Left lung (tissue), 10 donors: ENCODE measurements around the gene ATP8A2. TPM values are rescaled to one million over a fixed set of nuclear protein-coding genes. Genes with fewer than 3 reads are reported as not detected.

Experiments used
- ATAC-seq: fragments of 200-7000 bp; cut with Tn5 transposase; one replicate; pipeline ENCODE4 v1.9.1; 2020; ENCODE audit warnings: moderate library complexity
- DNase-seq, 4 donors: peaks; one replicate each; pipeline ENCODE4 v3.0.0-alpha.2; 2013 to 2020
- H3K27ac ChIP-seq, 2 donors: fragments of 200-600 bp; sonication (generic) in 1 of 2; one replicate each; pipeline versions ENCODE4 v1.5.0 to v1.8.0; 2020 to 2021
- H3K27me3 ChIP-seq, 2 donors: fragments of 200-600 bp; sonication (generic) in 1 of 2; one replicate each; pipeline versions ENCODE4 v1.5.0 to v1.8.0; 2020 to 2021
- H3K36me3 ChIP-seq, 2 donors: fragments of 200-600 bp; sonication (generic) in 1 of 2; one replicate each; pipeline versions ENCODE4 v1.5.0 to v1.8.0; 2020 to 2021
- H3K4me1 ChIP-seq, 2 donors: fragments of 200-600 bp; one replicate each; pipeline ENCODE4 v1.8.0; 2021
- H3K4me3 ChIP-seq, 2 donors: fragments of 200-600 bp; sonication (generic) in 1 of 2; one replicate each; pipeline versions ENCODE4 v1.5.0 to v1.8.0; 2020 to 2021; ENCODE audit warnings: mild to moderate bottlenecking in 1 of 2
- H3K9me3 ChIP-seq, 2 donors: fragments of 200-600 bp; sonication (generic) in 1 of 2; one replicate each; pipeline versions ENCODE4 v1.5.0 to v1.8.0; 2020 to 2021
- CTCF ChIP-seq, 2 donors: fragments of 200-600 bp; sonication (generic) in 1 of 2; IDR thresholded peaks; one replicate each; pipeline versions ENCODE4 v1.5.0 to v1.8.0; 2021; ENCODE audit warnings: antibody characterized with exemption in 2 of 2
- intact Hi-C, 2 donors: fragments of 100-400 bp; cut with DNase I; formaldehyde crosslinking; loops; one replicate each; pipeline versions ENCODE4 v1.11.2 to v1.14.2; 2022
- polyA plus RNA-seq, 6 donors: library from polyadenylated mRNA; unstranded; fragments of 120-200 nt; gene quantifications; one replicate each; pipeline ENCODE4 v1.2.1, GENCODE V29; 2013; ENCODE audit not compliant: insufficient read length in 6 of 6
- total RNA-seq, 2 donors: library from RNA; stranded (reverse); fragmentation: NEBNext Ultra II Directional; extraction: Animal tissue kit (Norgen Biotek cat#: 25700); gene quantifications; one replicate each; pipeline ENCODE4 v1.2.1, GENCODE V29; 2021
- donor health status: DM: no; HTN: yes; CAD: no.
- donor health status: DM: no; HTN: no; CAD: no.

ATP8A2 gene
- total and polyA plus RNA-seq, 8 donors = 1.1 to 13.4 (median 9.6) TPM

- intact Hi-C loops = no loop called here
- no peaks in the 10 kb centered on the region for H3K9me3 ChIP-seq
- H3K4me3 ChIP-seq = no peak overlapping the region
- H3K27ac ChIP-seq = no peak overlapping the region
- DNase-seq (no peak), ATAC-seq (no peak)
- no peak for TF ChIP-seq CTCF (IDR thresholded peaks at IDR 0.05)
- H3K36me3 ChIP-seq = no peaks in the 10 kb centered on the region
- no peaks in the 10 kb centered on the region for H3K4me1 ChIP-seq
- peaks cover 0 to 3% of the 10 kb centered on the region in 2 donors for H3K27me3 ChIP-seq
These were observed 434.6 kb downstream of the ATP8A2 start for GRCh38 chr13:25806264-25806974.

- Histone ChIP-seq H3K27ac (no peak overlapping the region), H3K4me1 (no peaks in the 10 kb centered on the region), H3K9me3 (peaks cover 0 to 6% of the 10 kb centered on the region in 2 donors), H3K4me3 (no peak overlapping the region), H3K27me3 (no peaks in the 10 kb centered on the region), H3K36me3 (no peaks in the 10 kb centered on the region)
- ATAC-seq (no peak), DNase-seq (no peak)
- no peak for TF ChIP-seq CTCF (IDR thresholded peaks at IDR 0.05)
- intact Hi-C loops = no loop called here
These were observed 435.8 kb downstream of the ATP8A2 start for GRCh38 chr13:25807562-25807961.

GRCh38 chr13:25811506-25811905 is 439.7 kb downstream of the ATP8A2 start:
- no peak overlapping the region for H3K27ac ChIP-seq
- no peaks in the 10 kb centered on the region for H3K36me3 ChIP-seq
- no peak for TF ChIP-seq CTCF (IDR thresholded peaks at IDR 0.05)
- DNase-seq = no peak
- no peak overlapping the region for H3K4me3 ChIP-seq
- no peak for ATAC-seq
- H3K4me1 ChIP-seq = no peaks in the 10 kb centered on the region
- no peaks in the 10 kb centered on the region for H3K27me3 ChIP-seq
- peaks cover 0 to 6% of the 10 kb centered on the region in 2 donors for H3K9me3 ChIP-seq
- intact Hi-C loops = no loop called here

- peak; percentile 74 for ATAC-seq
- TF ChIP-seq CTCF (IDR thresholded peaks at IDR 0.05) = no peak
- Histone ChIP-seq H3K4me3 (no peak overlapping the region), H3K4me1 (no peaks in the 10 kb centered on the region), H3K9me3 (peaks cover 0 to 6% of the 10 kb centered on the region in 2 donors), H3K36me3 (no peaks in the 10 kb centered on the region), H3K27ac (no peak overlapping the region), H3K27me3 (no peaks in the 10 kb centered on the region)
- intact Hi-C loops = no loop called here
- peak in 1 of 4 donors; percentile 56 for DNase-seq
These were observed 444.5 kb downstream of the ATP8A2 start for GRCh38 chr13:25816239-25816638.

- Histone ChIP-seq H3K4me1 (no peaks in the 10 kb centered on the region), H3K4me3 (no peak overlapping the region), H3K36me3 (no peaks in the 10 kb centered on the region), H3K9me3 (no peaks in the 10 kb centered on the region), H3K27me3 (no peaks in the 10 kb centered on the region), H3K27ac (no peak overlapping the region)
- DNase-seq (peak in 1 of 4 donors; percentile 41), ATAC-seq (peak; percentile 84)
- intact Hi-C loops = no loop called here
- no peak for TF ChIP-seq CTCF (IDR thresholded peaks at IDR 0.05)
These were observed 448.2 kb downstream of the ATP8A2 start for GRCh38 chr13:25819856-25820530.
